Lower leg skin (tissue), 4 donors: ENCODE data around the gene SLC27A3. TPM values are rescaled to one million over a fixed set of nuclear protein-coding genes. Genes with fewer than 3 reads are reported as not detected.

ENCODE experiments used
- DNase-seq, 2 donors: peaks; one replicate each; pipeline ENCODE4 v3.0.0-alpha.2; 2019; ENCODE audit warnings: low spot score in 2 of 2
- H3K4me3 ChIP-seq: fragments of 200-600 bp; sonication (generic); 2 replicates; pipeline ENCODE4 v1.5.1; 2017; ENCODE audit warnings: mild to moderate bottlenecking, low read depth; ENCODE audit not compliant: poor library complexity, severe bottlenecking
- CTCF ChIP-seq, 3 donors: fragments of 450-650 bp; IDR thresholded peaks; one replicate each; pipeline ENCODE4 v1.5.1; 2016; ENCODE audit warnings: antibody characterized with exemption in 3 of 3, mild to moderate bottlenecking in 3 of 3, moderate library complexity in 2 of 3
- POLR2A ChIP-seq, 2 donors: fragments of 450-650 bp; IDR thresholded peaks; one replicate each; pipeline ENCODE4 v1.6.1; 2016 to 2017; ENCODE audit warnings: antibody characterized with exemption in 2 of 2, mild to moderate bottlenecking in 1 of 2, moderate library complexity in 1 of 2
- WGBS, 2 donors: methylation state at CpG; one replicate each; pipeline ENCODE4 v1.1.5; 2018; 5-methylcytosine and 5-hydroxymethylcytosine counted together
- intact Hi-C: fragments of 100-400 bp; cut with DNase I; formaldehyde crosslinking; loops from one replicate; pipeline ENCODE4 v1.15.0; 2023; ENCODE audit warnings: low total_unique reads
- total RNA-seq, 4 donors: library from RNA; depleted of rRNA; stranded (reverse); fragments of >200 nt; gene quantifications; one replicate each; pipeline ENCODE4 v1.1.0, GENCODE V29; 2016

Gene SLC27A3
- total RNA-seq, 4 donors from 2014 or later: 21.6 to 70.3 (median 45.3) TPM

- WGBS, 2 donors: 97 to 100% methylated on average over 2 of the region's 2 CpGs
- intact Hi-C loops: no loop called here
- no peak overlapping the region for H3K4me3 ChIP-seq
- TF ChIP-seq POLR2A (IDR thresholded peaks at IDR 0.05) (no peak), CTCF (IDR thresholded peaks at IDR 0.05) (no peak)
- no peak for DNase-seq
These were observed 3.9 kb upstream of the SLC27A3 start for GRCh38 chr1:153771261-153771660.

GRCh38 chr1:153771841-153772593, 3.2 kb upstream of the SLC27A3 start:
- 67 to 78% methylated on average over 19 to 20 of the region's 21 CpGs for WGBS, 2 donors
- no peak for TF ChIP-seq POLR2A (IDR thresholded peaks at IDR 0.05)
- TF ChIP-seq CTCF (IDR thresholded peaks at IDR 0.05): no peak
- no peak overlapping the region for H3K4me3 ChIP-seq
- intact Hi-C loops: no loop called here
- DNase-seq: no peak

GRCh38 chr1:153773096-153773921, 1.9 kb upstream of the SLC27A3 start:
- no peak overlapping the region for H3K4me3 ChIP-seq
- intact Hi-C loops: no loop called here
- 57 to 67% methylated on average over 12 of the region's 12 CpGs for WGBS, 2 donors

GRCh38 chr1:153774026-153774595, 1.1 kb upstream of the SLC27A3 start:
- TF ChIP-seq CTCF (IDR thresholded peaks at IDR 0.05): no peak
- TF ChIP-seq POLR2A (IDR thresholded peaks at IDR 0.05): no peak
- intact Hi-C loops: no loop called here
- WGBS, 2 donors: 58 to 62% methylated on average over 8 of the region's 8 CpGs
- H3K4me3 ChIP-seq: no peak overlapping the region
- DNase-seq: no peak

More at GRCh38 chr1:153773096-153773921, 1.9 kb upstream of the SLC27A3 start:
- TF ChIP-seq POLR2A (IDR thresholded peaks at IDR 0.05) (no peak), CTCF (IDR thresholded peaks at IDR 0.05) (no peak)
- peak in 1 of 2 donors; percentile 85 for DNase-seq

GRCh38 chr1:153775458-153776327, 486 bp downstream of the SLC27A3 start:
- TF ChIP-seq CTCF (IDR thresholded peaks at IDR 0.05) (no peak), POLR2A (IDR thresholded peaks at IDR 0.05) (no peak)
- DNase-seq: peak; percentile 74 to 95
- H3K4me3 ChIP-seq: peak overlapping the region; percentile 50
- intact Hi-C loops: no loop called here
- WGBS, 2 donors: 0 to 1% methylated on average over 19 to 53 of the region's 83 CpGs
